Spleen (tissue), 11 donors: ENCODE results near the gene RGS6. TPM values are rescaled to one million over a fixed set of nuclear protein-coding genes. Genes with fewer than 3 reads are reported as not detected.

Source experiments
- DNase-seq: peaks from one replicate; pipeline ENCODE4 v3.0.0-alpha.2; 2020
- H3K27ac ChIP-seq, 8 donors: fragments of 200-600 bp; sonication (generic) in 7 of 8; 1 replicate in 4 of 8; 2 replicates in 4 of 8; pipeline versions ENCODE4 v1.5.0 to v1.8.0; 2016 to 2021; ENCODE audit warnings: inconsistent platforms in 4 of 8, mild to moderate bottlenecking in 4 of 8, moderate library complexity in 1 of 8
- H3K27me3 ChIP-seq, 7 donors: fragments of 200-600 bp; sonication (generic) in 6 of 7; replicated peaks in 1 of 7; 1 replicate in 4 of 7; 2 replicates in 3 of 7; pipeline versions ENCODE4 v1.5.0 to v1.8.0; 2016 to 2021; ENCODE audit warnings: inconsistent platforms in 3 of 7, mild to moderate bottlenecking in 1 of 7
- H3K36me3 ChIP-seq, 6 donors: fragments of 200-600 bp; sonication (generic) in 5 of 6; 1 replicate in 4 of 6; 2 replicates in 2 of 6; pipeline versions ENCODE4 v1.5.0 to v1.8.0; 2016 to 2021; ENCODE audit warnings: inconsistent platforms in 2 of 6
- H3K4me1 ChIP-seq, 6 donors: fragments of 200-600 bp; sonication (generic) in 5 of 6; 1 replicate in 3 of 6; 2 replicates in 3 of 6; pipeline versions ENCODE4 v1.5.0 to v1.8.0; 2016 to 2021; ENCODE audit warnings: inconsistent platforms in 3 of 6
- H3K4me3 ChIP-seq, 8 donors: fragments of 200-600 bp; sonication (generic) in 7 of 8; 1 replicate in 4 of 8; 2 replicates in 4 of 8; pipeline versions ENCODE4 v1.5.0 to v1.8.0; 2016 to 2021; ENCODE audit warnings: inconsistent platforms in 4 of 8, mild to moderate bottlenecking in 4 of 8, moderate library complexity in 2 of 8
- H3K9me3 ChIP-seq, 8 donors: fragments of 200-600 bp; sonication (generic) in 7 of 8; 1 replicate in 4 of 8; 2 replicates in 4 of 8; pipeline versions ENCODE4 v1.5.0 to v1.8.0; 2016 to 2021; ENCODE audit warnings: inconsistent platforms in 4 of 8
- POLR2A ChIP-seq, 3 donors: fragments of 450-650 bp; IDR thresholded peaks; one replicate each; pipeline ENCODE4 v1.5.1; 2017; ENCODE audit warnings: antibody characterized with exemption in 3 of 3, mild to moderate bottlenecking in 1 of 3
- POLR2AphosphoS5 ChIP-seq, 3 donors: sonication (generic); formaldehyde crosslinking; IDR thresholded peaks; one replicate each; pipeline ENCODE4 v1.5.1; 2017; ENCODE audit warnings: antibody characterized with exemption in 3 of 3
- WGBS, 5 donors: extraction: QIAGEN DNeasy Blood & Tissue Kit in 3 of 5; methylation state at CpG; one replicate each; pipeline versions ENCODE4 v1.1.5 to v1.1.7; 2013 to 2018; 5-methylcytosine and 5-hydroxymethylcytosine counted together
- intact Hi-C: fragments of 100-400 bp; cut with DNase I; formaldehyde crosslinking; loops from one replicate; pipeline ENCODE4 v1.15.0; 2023; ENCODE audit warnings: low total_unique reads
- polyA plus RNA-seq, 3 donors: library from polyadenylated mRNA; stranded (reverse); fragments of 200-250 nt; gene quantifications; one replicate each; pipeline ENCODE4 v1.2.1, GENCODE V29; 2013
- total RNA-seq, 7 donors: library from RNA; depleted of rRNA in 3 of 7; stranded (reverse); fragments of >200 nt in 3 of 7; fragmentation: NEBNext Ultra II Directional in 4 of 7; extraction: Animal tissue kit (Norgen Biotek cat#: 25700) in 4 of 7; gene quantifications; one replicate each; pipeline versions ENCODE4 v1.1.0 to v1.2.1, GENCODE V29; 2016 to 2021
- TF ChIP-seq, protein P1 (sequence below), 11 experiments: fragments of 200-600 bp in 7 of 11; fragments of 450-650 bp in 4 of 11; sonication (generic) in 4 of 11; IDR thresholded peaks in 8 of 11; conservative IDR thresholded peaks in 3 of 11; 1 replicate in 7 of 11; 2 replicates in 4 of 11; pipeline versions ENCODE4 v1.4.0 to v1.8.0; 2016 to 2021; ENCODE audit warnings: antibody characterized with exemption in 11 of 11, inconsistent platforms in 4 of 11, mild to moderate bottlenecking in 1 of 11
- donor health status: healthy with polysubstance abuse.
- donor health status: DM: no; HTN: no; CAD: no; lungs with moderate emphysema.
- donor health status: DM: no; HTN: no; CAD: no.
- donor health status: Bipolar disorder and iron deficiency.
- donor health status: healthy.
- donor health status: DM: no; HTN: no; CAD: no.
- donor health status: DM: yes; HTN: yes; CAD: no.

The RGS6 gene
- total and polyA plus RNA-seq, 10 donors: 0.20 to 8.1 (median 2.3) TPM

- Histone ChIP-seq H3K4me1 (no peaks in the 10 kb centered on the region), H3K9me3 (peaks cover 0 to 14% (median 5%) of the 10 kb centered on the region in 8 donors), H3K36me3 (no peaks in the 10 kb centered on the region), H3K27me3 (no peaks in the 10 kb centered on the region), H3K27ac (no peak overlapping the region), H3K4me3 (no peak overlapping the region)
- intact Hi-C loops: no loop called here
- WGBS, 5 donors: 71 to 91% (median 89%) methylated on average over 1 of the region's 1 CpG
- no peak for DNase-seq
- TF ChIP-seq, protein P1, sequence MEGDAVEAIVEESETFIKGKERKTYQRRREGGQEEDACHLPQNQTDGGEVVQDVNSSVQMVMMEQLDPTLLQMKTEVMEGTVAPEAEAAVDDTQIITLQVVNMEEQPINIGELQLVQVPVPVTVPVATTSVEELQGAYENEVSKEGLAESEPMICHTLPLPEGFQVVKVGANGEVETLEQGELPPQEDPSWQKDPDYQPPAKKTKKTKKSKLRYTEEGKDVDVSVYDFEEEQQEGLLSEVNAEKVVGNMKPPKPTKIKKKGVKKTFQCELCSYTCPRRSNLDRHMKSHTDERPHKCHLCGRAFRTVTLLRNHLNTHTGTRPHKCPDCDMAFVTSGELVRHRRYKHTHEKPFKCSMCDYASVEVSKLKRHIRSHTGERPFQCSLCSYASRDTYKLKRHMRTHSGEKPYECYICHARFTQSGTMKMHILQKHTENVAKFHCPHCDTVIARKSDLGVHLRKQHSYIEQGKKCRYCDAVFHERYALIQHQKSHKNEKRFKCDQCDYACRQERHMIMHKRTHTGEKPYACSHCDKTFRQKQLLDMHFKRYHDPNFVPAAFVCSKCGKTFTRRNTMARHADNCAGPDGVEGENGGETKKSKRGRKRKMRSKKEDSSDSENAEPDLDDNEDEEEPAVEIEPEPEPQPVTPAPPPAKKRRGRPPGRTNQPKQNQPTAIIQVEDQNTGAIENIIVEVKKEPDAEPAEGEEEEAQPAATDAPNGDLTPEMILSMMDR (IDR thresholded peaks at IDR 0.05 in 8 of 11, conservative IDR thresholded peaks at IDR 0.05 in 3 of 11): no peak
- TF ChIP-seq POLR2A (IDR thresholded peaks at IDR 0.05) (no peak), POLR2AphosphoS5 (IDR thresholded peaks at IDR 0.05) (no peak)
These were observed 315.8 kb downstream of the RGS6 start for GRCh38 chr14:72247896-72248465.

GRCh38 chr14:72253503-72253902, 321.3 kb downstream of the RGS6 start:
- Histone ChIP-seq H3K4me1 (no peaks in the 10 kb centered on the region), H3K36me3 (no peaks in the 10 kb centered on the region), H3K27me3 (no peaks in the 10 kb centered on the region), H3K27ac (no peak overlapping the region), H3K4me3 (no peak overlapping the region), H3K9me3 (peaks cover 0 to 8% (median 2%) of the 10 kb centered on the region in 8 donors)
- intact Hi-C loops: no loop called here
- no peak for DNase-seq
- WGBS, 5 donors: 86 to 97% (median 88%) methylated on average over 2 of the region's 2 CpGs
- TF ChIP-seq POLR2AphosphoS5 (IDR thresholded peaks at IDR 0.05): no peak
- no peak for TF ChIP-seq POLR2A (IDR thresholded peaks at IDR 0.05)
- TF ChIP-seq, protein P1 (IDR thresholded peaks at IDR 0.05 in 8 of 11, conservative IDR thresholded peaks at IDR 0.05 in 3 of 11): no peak

DNA sequence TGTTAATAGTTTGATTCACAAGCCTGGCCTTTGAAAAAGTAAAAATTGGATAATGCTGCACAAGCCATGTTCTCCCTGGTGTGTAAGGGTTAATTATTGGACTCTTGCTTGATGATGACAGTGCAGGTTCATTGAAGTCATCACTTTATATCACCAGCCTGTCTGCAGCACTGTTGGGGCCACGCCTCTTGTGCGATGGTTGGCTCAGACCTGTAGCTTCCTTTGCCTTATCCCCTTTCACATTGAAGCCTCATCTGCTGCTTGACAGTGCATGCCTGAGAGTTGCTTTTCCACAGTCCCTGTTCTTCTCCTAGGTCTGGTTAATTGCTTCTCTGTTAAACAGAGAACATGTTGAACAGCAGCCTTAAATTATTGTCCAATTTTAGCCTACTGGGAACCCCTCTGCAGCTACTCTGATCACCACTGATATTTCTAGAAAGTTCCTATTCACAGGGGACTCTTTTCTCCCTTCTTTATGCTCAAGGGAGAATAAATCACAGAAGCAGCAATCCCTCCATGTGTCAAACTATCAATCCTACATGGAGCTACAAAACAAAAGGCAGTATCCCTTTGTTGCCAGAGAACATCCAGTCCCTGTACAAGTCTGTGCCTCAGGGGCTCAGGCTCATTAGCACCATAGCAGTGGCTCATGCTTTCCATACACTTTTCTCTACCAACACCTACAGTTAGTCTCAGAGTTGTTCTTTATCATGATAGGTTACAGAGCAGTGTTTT, 322.1 kb downstream of the RGS6 start:
- intact Hi-C loops: no loop called here
- Histone ChIP-seq H3K4me3 (no peak overlapping the region), H3K27ac (no peak overlapping the region), H3K9me3 (peaks cover 0 to 8% (median 2%) of the 10 kb centered on the region in 8 donors), H3K4me1 (no peaks in the 10 kb centered on the region), H3K36me3 (no peaks in the 10 kb centered on the region), H3K27me3 (no peaks in the 10 kb centered on the region)
- WGBS, 5 donors: 89 to 100% (median 92%) methylated on average over 2 of the region's 2 CpGs
- no peak for TF ChIP-seq POLR2A (IDR thresholded peaks at IDR 0.05)
- TF ChIP-seq POLR2AphosphoS5 (IDR thresholded peaks at IDR 0.05): no peak
- TF ChIP-seq, protein P1 (IDR thresholded peaks at IDR 0.05 in 8 of 11, conservative IDR thresholded peaks at IDR 0.05 in 3 of 11): no peak
- DNase-seq: no peak

DNA sequence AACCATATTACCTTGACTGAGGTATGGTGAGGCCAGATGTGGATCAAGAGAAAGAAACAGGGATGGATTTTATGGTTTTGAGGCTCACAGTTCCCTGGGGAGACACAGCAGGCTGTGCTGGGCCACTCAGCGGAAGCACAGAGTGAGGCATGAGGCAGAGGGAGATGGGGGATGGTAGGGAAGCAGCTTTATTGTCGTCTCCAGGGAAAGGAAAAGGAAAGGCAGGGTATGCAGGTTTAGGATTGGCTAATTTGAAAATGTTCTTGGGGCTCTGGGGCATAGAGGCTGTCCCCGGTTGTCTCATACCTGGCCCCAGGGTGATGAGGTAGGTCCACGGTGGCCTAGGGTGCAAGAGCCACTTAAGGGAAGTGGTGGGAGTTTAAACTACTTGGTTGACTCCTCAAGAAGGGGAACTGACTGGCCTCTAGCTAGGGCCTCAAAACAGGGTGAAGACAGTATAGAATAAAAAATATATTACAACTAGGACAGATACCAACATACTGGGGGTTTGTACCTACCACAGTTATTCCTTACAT, 322.8 kb downstream of the RGS6 start:
- Histone ChIP-seq H3K9me3 (peaks cover 0 to 8% (median 2%) of the 10 kb centered on the region in 8 donors), H3K36me3 (no peaks in the 10 kb centered on the region), H3K27ac (no peak overlapping the region), H3K4me3 (no peak overlapping the region), H3K4me1 (no peaks in the 10 kb centered on the region), H3K27me3 (no peaks in the 10 kb centered on the region)
- intact Hi-C loops: no loop called here
- 67 to 79% (median 75%) methylated on average over 4 of the region's 4 CpGs for WGBS, 5 donors
- TF ChIP-seq POLR2AphosphoS5 (IDR thresholded peaks at IDR 0.05): no peak
- DNase-seq: no peak
